Left lung (tissue), 10 donors: Measurements from ENCODE around the gene SPHK1. TPM values are rescaled to one million over a fixed set of nuclear protein-coding genes. Genes with fewer than 3 reads are reported as not detected.
A peak's percentile ranks its signal among the peaks of the same experiment; 100 is the strongest.

ENCODE experiments used
- ATAC-seq: fragments of 200-7000 bp; cut with Tn5 transposase; one replicate; pipeline ENCODE4 v1.9.1; 2020; ENCODE audit warnings: moderate library complexity
- DNase-seq, 4 donors: peaks; one replicate each; pipeline ENCODE4 v3.0.0-alpha.2; 2013 to 2020
- H3K27ac ChIP-seq, 2 donors: fragments of 200-600 bp; sonication (generic) in 1 of 2; one replicate each; pipeline versions ENCODE4 v1.5.0 to v1.8.0; 2020 to 2021
- H3K27me3 ChIP-seq, 2 donors: fragments of 200-600 bp; sonication (generic) in 1 of 2; one replicate each; pipeline versions ENCODE4 v1.5.0 to v1.8.0; 2020 to 2021
- H3K36me3 ChIP-seq, 2 donors: fragments of 200-600 bp; sonication (generic) in 1 of 2; one replicate each; pipeline versions ENCODE4 v1.5.0 to v1.8.0; 2020 to 2021
- H3K4me1 ChIP-seq, 2 donors: fragments of 200-600 bp; one replicate each; pipeline ENCODE4 v1.8.0; 2021
- H3K4me3 ChIP-seq, 2 donors: fragments of 200-600 bp; sonication (generic) in 1 of 2; one replicate each; pipeline versions ENCODE4 v1.5.0 to v1.8.0; 2020 to 2021; ENCODE audit warnings: mild to moderate bottlenecking in 1 of 2
- H3K9me3 ChIP-seq, 2 donors: fragments of 200-600 bp; sonication (generic) in 1 of 2; one replicate each; pipeline versions ENCODE4 v1.5.0 to v1.8.0; 2020 to 2021
- intact Hi-C, 2 donors: fragments of 100-400 bp; cut with DNase I; formaldehyde crosslinking; loops; one replicate each; pipeline versions ENCODE4 v1.11.2 to v1.14.2; 2022
- polyA plus RNA-seq, 6 donors: library from polyadenylated mRNA; unstranded; fragments of 120-200 nt; gene quantifications; one replicate each; pipeline ENCODE4 v1.2.1, GENCODE V29; 2013; ENCODE audit not compliant: insufficient read length in 6 of 6
- total RNA-seq, 2 donors: library from RNA; stranded (reverse); fragmentation: NEBNext Ultra II Directional; extraction: Animal tissue kit (Norgen Biotek cat#: 25700); gene quantifications; one replicate each; pipeline ENCODE4 v1.2.1, GENCODE V29; 2021
- TF ChIP-seq, protein P1 (sequence below), 2 donors: fragments of 200-600 bp; sonication (generic) in 1 of 2; IDR thresholded peaks; one replicate each; pipeline versions ENCODE4 v1.5.0 to v1.8.0; 2021; ENCODE audit warnings: antibody characterized with exemption in 2 of 2
- donor health status: DM: no; HTN: yes; CAD: no.
- donor health status: DM: no; HTN: no; CAD: no.

Gene SPHK1
- total and polyA plus RNA-seq, 8 donors: 4.4 to 35.1 (median 5.7) TPM

DNA sequence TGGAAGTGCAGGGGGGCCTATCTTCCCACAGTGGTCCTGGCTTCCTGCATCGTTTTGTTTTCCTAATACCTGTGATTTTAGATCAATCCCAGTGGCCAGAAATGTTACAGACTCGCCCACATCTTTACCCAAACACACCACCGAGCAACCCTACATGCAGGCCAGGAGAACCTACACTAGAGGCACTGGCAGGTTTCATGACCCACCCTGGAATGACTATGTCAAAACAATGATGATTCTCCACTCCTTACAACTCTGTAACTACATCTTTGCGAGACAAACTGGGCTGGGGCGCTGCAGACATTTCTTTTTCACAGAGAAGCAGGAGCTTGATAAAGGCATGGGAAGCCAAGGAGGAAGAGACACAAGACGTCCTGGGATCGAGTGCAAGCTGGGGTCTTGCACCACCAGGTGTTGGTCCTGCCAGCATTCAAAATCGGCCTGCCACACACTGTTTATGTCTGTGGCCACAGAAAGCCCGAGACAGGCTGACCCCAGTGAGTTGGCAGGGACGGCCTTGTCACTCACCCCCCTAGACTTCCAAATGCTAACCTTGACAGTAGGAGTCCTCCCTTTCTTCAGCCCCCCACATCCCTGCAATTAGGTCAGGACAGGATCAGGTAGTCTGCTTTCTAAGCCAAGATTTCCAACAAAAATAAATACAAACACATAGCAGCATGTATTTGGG, 36.1 kb downstream of the SPHK1 start:
- intact Hi-C loops: no loop called here
- H3K4me3 ChIP-seq: no peak overlapping the region
- no peaks in the 10 kb centered on the region for H3K9me3 ChIP-seq
- H3K36me3 ChIP-seq: no peaks in the 10 kb centered on the region
- H3K4me1 ChIP-seq: no peaks in the 10 kb centered on the region
- H3K27ac ChIP-seq: no peak overlapping the region
- DNase-seq (no peak), ATAC-seq (no peak)
- H3K27me3 ChIP-seq: no peaks in the 10 kb centered on the region
- TF ChIP-seq, protein P1, sequence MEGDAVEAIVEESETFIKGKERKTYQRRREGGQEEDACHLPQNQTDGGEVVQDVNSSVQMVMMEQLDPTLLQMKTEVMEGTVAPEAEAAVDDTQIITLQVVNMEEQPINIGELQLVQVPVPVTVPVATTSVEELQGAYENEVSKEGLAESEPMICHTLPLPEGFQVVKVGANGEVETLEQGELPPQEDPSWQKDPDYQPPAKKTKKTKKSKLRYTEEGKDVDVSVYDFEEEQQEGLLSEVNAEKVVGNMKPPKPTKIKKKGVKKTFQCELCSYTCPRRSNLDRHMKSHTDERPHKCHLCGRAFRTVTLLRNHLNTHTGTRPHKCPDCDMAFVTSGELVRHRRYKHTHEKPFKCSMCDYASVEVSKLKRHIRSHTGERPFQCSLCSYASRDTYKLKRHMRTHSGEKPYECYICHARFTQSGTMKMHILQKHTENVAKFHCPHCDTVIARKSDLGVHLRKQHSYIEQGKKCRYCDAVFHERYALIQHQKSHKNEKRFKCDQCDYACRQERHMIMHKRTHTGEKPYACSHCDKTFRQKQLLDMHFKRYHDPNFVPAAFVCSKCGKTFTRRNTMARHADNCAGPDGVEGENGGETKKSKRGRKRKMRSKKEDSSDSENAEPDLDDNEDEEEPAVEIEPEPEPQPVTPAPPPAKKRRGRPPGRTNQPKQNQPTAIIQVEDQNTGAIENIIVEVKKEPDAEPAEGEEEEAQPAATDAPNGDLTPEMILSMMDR (IDR thresholded peaks at IDR 0.05): no peak

DNA sequence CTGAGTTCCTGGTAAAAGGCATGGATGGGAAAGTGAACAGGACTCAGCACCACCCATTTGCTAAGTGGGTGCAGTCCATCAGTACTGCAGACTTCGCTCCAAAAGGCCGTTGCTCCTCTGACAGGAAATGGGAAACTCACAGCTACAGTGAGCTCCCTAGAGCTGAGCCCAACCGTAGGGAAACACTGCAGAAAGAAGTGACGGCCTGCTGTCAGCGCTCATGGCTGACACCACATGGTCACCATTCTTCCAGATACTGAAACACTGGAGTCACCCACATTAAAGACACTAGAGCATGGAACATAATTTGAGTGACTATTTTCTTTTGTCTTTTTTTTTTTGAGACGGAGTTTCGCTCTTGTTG, 36.6 kb downstream of the SPHK1 start:
- DNase-seq: peak in 1 of 4 donors; percentile 47
- no peak overlapping the region for H3K27ac ChIP-seq
- H3K4me3 ChIP-seq: no peak overlapping the region
- H3K9me3 ChIP-seq: no peaks in the 10 kb centered on the region
- TF ChIP-seq, protein P1 (IDR thresholded peaks at IDR 0.05): no peak
- ATAC-seq: peak; percentile 33
- no peaks in the 10 kb centered on the region for H3K27me3 ChIP-seq
- intact Hi-C loops: no loop called here
- no peaks in the 10 kb centered on the region for H3K4me1 ChIP-seq
- no peaks in the 10 kb centered on the region for H3K36me3 ChIP-seq

DNA sequence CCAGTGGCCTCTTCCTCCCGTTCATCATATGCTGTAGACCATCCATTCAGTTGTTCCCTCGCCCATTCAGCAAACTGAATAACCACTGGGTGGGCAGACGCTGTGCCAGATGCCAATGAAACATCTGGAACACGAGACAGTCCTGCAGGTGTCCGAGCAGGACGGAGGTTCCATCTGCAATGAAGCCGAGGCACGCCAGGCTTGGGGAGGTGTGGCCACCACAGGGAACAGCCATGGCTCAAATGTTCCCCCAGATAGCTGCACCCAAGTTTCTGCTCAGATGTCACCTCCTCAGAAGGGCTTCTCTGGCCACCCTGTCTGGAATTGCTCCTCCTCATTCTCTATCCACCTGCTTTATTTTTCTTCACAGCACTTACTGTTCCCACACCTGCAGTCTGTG, 38.0 kb downstream of the SPHK1 start:
- H3K9me3 ChIP-seq: no peaks in the 10 kb centered on the region
- intact Hi-C loops: no loop called here
- H3K27ac ChIP-seq: no peak overlapping the region
- no peak overlapping the region for H3K4me3 ChIP-seq
- H3K27me3 ChIP-seq: no peaks in the 10 kb centered on the region
- no peak for ATAC-seq
- no peaks in the 10 kb centered on the region for H3K36me3 ChIP-seq
- TF ChIP-seq, protein P1 (IDR thresholded peaks at IDR 0.05): no peak
- peaks cover 0 to 5% of the 10 kb centered on the region in 2 donors for H3K4me1 ChIP-seq
- no peak for DNase-seq

DNA sequence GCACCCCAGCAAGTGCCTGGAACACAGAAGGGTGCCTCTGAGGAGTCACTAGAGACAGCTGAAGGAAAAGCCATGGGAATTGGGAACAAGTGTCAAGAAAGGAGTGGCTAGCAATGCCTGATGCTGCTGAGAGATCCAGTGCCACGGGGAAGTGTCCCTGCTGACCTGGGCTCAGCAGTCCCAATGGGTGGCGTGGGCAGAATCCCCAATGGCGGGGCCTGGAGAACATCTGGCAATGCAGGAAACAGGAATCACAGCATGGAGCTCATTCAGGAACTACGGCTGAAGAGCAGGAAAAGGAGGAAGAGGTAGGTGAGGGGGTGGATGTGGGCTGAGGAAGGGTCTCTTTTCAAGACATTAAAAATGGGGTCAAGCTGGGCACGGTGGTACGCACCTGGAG, 38.5 kb downstream of the SPHK1 start:
- no peak for ATAC-seq
- Histone ChIP-seq H3K36me3 (no peaks in the 10 kb centered on the region), H3K27ac (no peak overlapping the region), H3K4me1 (peaks cover 0 to 9% of the 10 kb centered on the region in 2 donors), H3K4me3 (no peak overlapping the region), H3K27me3 (no peaks in the 10 kb centered on the region), H3K9me3 (no peaks in the 10 kb centered on the region)
- TF ChIP-seq, protein P1 (IDR thresholded peaks at IDR 0.05): no peak
- intact Hi-C loops: no loop called here
- DNase-seq: no peak

DNA sequence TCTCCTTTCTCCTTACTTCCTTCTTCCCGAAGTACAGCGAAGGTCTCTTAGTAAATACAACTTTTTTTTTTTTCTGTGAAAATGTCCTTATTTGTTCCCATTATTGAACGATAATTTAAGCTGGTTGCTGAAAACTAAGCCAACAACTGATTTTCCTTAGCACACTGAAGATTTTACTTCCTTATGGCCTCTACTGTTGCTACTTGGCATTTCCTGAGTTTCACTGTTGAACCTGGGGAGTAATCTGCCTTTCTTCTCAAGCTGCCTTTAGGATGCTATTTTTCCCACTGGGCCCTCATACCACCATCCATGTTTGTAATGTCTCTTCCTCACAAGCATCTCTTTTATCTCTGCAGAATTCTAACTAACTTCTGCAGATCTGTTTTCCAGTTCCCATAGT, 42.4 kb downstream of the SPHK1 start:
- Histone ChIP-seq H3K27ac (no peak overlapping the region), H3K9me3 (no peaks in the 10 kb centered on the region), H3K36me3 (no peaks in the 10 kb centered on the region), H3K4me3 (no peak overlapping the region), H3K4me1 (peaks cover 0 to 20% of the 10 kb centered on the region in 2 donors), H3K27me3 (no peaks in the 10 kb centered on the region)
- DNase-seq: no peak
- no peak for ATAC-seq
- TF ChIP-seq, protein P1 (IDR thresholded peaks at IDR 0.05): no peak
- intact Hi-C loops: no loop called here
